K562 (cell line): ENCODE data around the gene C15orf62. TPM values are rescaled to one million over a fixed set of nuclear protein-coding genes. Genes with fewer than 3 reads are reported as not detected.

Experiments used
- C11orf30 ChIP-seq: fragments of 450-650 bp; IDR thresholded peaks from 2 replicates; pipeline ENCODE4 v1.6.1; 2016; ENCODE audit warnings: low read depth, mild to moderate bottlenecking
- FOXK1 ChIP-seq: sonication (generic); formaldehyde crosslinking; IDR thresholded peaks from 2 replicates; pipeline ENCODE4 v1.8.0; 2022; ENCODE audit warnings: missing genetic modification reagents, mild to moderate bottlenecking, borderline replicate concordance
- WHSC1 ChIP-seq: IDR thresholded peaks from one replicate; pipeline ENCODE4 v1.6.1; 2012; ENCODE audit warnings: low read length, control low read depth, inconsistent platforms
- polyA plus RNA-seq, 8 experiments: library from polyadenylated mRNA; depleted of rRNA in 4 of 8; stranded (reverse) in 5 of 8; unstranded in 3 of 8; fragments of >200 nt; fragmentation: Nextera tagmentation in 2 of 8; fragmentation: Illumina TruSeq in 1 of 8; extraction: Ambion mirVana in 2 of 8; extraction: Trizol in 1 of 8; gene quantifications; 2 replicates each; pipeline versions ENCODE4 v1.2.1 to v1.2.3, GENCODE V29; 2011 to 2014; ENCODE audit warnings: inconsistent platforms in 1 of 8, missing spikeins in 1 of 8
- total RNA-seq, 7 experiments: library from RNA; depleted of rRNA in 6 of 7; stranded (reverse); fragments of >200 nt in 6 of 7; fragmentation: Illumina TruSeq in 2 of 7; extraction: Trizol in 2 of 7; gene quantifications; 2 replicates each; pipeline versions ENCODE4 v1.2.1 to v1.2.3, GENCODE V29; 2011 to 2021; ENCODE audit warnings: low replicate concordance in 1 of 7
- TF ChIP-seq, protein P1 (sequence below): fragments of 200-600 bp; sonication (generic); IDR thresholded peaks from one replicate; pipeline ENCODE4 v1.6.1; 2012; ENCODE audit warnings: mild to moderate bottlenecking, low read depth, low read length, inconsistent platforms

Gene C15orf62
- total and polyA plus RNA-seq, 9 of the 15 experiments (the other 6 are each of a cell fraction or from before 2014, with no cell fraction given): 0.01 to 0.76 (median 0.30) TPM; not detected in 1

DNA sequence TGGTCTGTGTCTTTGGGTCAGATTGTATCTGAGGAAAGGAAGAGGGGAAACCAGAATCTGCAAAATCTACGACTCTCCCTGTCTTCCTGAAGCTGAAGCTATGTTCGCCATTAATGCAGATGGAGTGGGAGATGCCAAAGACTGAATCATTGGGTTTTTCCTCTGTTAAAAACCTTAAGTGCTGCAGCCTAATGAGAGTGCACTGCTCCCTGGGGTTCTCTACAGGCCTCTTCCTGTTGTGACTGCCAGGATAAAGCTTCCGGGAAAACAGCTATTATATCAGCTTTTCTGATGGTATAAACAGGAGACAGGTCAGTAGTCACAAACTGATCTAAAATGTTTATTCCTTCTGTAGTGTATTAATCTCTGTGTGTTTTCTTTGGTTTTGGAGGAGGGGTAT, 38.7 kb upstream of the C15orf62 start (continued):
- TF ChIP-seq, protein P1, sequence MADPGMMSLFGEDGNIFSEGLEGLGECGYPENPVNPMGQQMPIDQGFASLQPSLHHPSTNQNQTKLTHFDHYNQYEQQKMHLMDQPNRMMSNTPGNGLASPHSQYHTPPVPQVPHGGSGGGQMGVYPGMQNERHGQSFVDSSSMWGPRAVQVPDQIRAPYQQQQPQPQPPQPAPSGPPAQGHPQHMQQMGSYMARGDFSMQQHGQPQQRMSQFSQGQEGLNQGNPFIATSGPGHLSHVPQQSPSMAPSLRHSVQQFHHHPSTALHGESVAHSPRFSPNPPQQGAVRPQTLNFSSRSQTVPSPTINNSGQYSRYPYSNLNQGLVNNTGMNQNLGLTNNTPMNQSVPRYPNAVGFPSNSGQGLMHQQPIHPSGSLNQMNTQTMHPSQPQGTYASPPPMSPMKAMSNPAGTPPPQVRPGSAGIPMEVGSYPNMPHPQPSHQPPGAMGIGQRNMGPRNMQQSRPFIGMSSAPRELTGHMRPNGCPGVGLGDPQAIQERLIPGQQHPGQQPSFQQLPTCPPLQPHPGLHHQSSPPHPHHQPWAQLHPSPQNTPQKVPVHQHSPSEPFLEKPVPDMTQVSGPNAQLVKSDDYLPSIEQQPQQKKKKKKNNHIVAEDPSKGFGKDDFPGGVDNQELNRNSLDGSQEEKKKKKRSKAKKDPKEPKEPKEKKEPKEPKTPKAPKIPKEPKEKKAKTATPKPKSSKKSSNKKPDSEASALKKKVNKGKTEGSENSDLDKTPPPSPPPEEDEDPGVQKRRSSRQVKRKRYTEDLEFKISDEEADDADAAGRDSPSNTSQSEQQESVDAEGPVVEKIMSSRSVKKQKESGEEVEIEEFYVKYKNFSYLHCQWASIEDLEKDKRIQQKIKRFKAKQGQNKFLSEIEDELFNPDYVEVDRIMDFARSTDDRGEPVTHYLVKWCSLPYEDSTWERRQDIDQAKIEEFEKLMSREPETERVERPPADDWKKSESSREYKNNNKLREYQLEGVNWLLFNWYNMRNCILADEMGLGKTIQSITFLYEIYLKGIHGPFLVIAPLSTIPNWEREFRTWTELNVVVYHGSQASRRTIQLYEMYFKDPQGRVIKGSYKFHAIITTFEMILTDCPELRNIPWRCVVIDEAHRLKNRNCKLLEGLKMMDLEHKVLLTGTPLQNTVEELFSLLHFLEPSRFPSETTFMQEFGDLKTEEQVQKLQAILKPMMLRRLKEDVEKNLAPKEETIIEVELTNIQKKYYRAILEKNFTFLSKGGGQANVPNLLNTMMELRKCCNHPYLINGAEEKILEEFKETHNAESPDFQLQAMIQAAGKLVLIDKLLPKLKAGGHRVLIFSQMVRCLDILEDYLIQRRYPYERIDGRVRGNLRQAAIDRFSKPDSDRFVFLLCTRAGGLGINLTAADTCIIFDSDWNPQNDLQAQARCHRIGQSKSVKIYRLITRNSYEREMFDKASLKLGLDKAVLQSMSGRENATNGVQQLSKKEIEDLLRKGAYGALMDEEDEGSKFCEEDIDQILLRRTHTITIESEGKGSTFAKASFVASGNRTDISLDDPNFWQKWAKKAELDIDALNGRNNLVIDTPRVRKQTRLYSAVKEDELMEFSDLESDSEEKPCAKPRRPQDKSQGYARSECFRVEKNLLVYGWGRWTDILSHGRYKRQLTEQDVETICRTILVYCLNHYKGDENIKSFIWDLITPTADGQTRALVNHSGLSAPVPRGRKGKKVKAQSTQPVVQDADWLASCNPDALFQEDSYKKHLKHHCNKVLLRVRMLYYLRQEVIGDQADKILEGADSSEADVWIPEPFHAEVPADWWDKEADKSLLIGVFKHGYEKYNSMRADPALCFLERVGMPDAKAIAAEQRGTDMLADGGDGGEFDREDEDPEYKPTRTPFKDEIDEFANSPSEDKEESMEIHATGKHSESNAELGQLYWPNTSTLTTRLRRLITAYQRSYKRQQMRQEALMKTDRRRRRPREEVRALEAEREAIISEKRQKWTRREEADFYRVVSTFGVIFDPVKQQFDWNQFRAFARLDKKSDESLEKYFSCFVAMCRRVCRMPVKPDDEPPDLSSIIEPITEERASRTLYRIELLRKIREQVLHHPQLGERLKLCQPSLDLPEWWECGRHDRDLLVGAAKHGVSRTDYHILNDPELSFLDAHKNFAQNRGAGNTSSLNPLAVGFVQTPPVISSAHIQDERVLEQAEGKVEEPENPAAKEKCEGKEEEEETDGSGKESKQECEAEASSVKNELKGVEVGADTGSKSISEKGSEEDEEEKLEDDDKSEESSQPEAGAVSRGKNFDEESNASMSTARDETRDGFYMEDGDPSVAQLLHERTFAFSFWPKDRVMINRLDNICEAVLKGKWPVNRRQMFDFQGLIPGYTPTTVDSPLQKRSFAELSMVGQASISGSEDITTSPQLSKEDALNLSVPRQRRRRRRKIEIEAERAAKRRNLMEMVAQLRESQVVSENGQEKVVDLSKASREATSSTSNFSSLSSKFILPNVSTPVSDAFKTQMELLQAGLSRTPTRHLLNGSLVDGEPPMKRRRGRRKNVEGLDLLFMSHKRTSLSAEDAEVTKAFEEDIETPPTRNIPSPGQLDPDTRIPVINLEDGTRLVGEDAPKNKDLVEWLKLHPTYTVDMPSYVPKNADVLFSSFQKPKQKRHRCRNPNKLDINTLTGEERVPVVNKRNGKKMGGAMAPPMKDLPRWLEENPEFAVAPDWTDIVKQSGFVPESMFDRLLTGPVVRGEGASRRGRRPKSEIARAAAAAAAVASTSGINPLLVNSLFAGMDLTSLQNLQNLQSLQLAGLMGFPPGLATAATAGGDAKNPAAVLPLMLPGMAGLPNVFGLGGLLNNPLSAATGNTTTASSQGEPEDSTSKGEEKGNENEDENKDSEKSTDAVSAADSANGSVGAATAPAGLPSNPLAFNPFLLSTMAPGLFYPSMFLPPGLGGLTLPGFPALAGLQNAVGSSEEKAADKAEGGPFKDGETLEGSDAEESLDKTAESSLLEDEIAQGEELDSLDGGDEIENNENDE: no peak
- TF ChIP-seq WHSC1 (no peak), C11orf30 (no peak), FOXK1 (CRISPR knock-in tag) (no peak)
